ENCODE results near the gene MOK. TPM values are rescaled to one million over a fixed set of nuclear protein-coding genes. Genes with fewer than 3 reads are reported as not detected.

Gene MOK
- total RNA-seq, 1 experiment from 2014 or later: 107 TPM

- TF ChIP-seq CTCF (IDR thresholded peaks at IDR 0.05; ENCODE audit: unreplicated experiment): no peak
- intact Hi-C loops (cut with micrococcal nuclease; ENCODE audit: unreplicated experiment): no loop called here
- no peak for DNase-seq
- Mint-ChIP-seq H3K36me3 (ENCODE audit: insufficient read depth, unreplicated experiment) (peaks cover 14% of the 10 kb centered on the region), H3K27ac (ENCODE audit: unreplicated experiment) (no peak overlapping the region), H3K4me1 (ENCODE audit: low read depth, unreplicated experiment) (peaks cover 10% of the 10 kb centered on the region), H3K4me3 (ENCODE audit: low read depth, unreplicated experiment) (no peak overlapping the region), H3K27me3 (ENCODE audit: unreplicated experiment) (no peaks in the 10 kb centered on the region), H3K9me3 (ENCODE audit: low read depth, unreplicated experiment) (no peaks in the 10 kb centered on the region)
- CTCF ChIA-PET: no interaction called here
- BruUV-seq (replicated peaks): TSS peak; percentile 5
Observed at GRCh38 chr14:102196039-102196901, 108.7 kb downstream of the MOK start.

GRCh38 chr14:102195446-102195845 lies 109.5 kb downstream of the MOK start:
- Mint-ChIP-seq H3K4me3 (ENCODE audit: low read depth, unreplicated experiment) (no peak overlapping the region), H3K9me3 (ENCODE audit: low read depth, unreplicated experiment) (no peaks in the 10 kb centered on the region), H3K36me3 (ENCODE audit: insufficient read depth, unreplicated experiment) (peaks cover 14% of the 10 kb centered on the region), H3K27ac (ENCODE audit: unreplicated experiment) (no peak overlapping the region), H3K27me3 (ENCODE audit: unreplicated experiment) (no peaks in the 10 kb centered on the region), H3K4me1 (ENCODE audit: low read depth, unreplicated experiment) (peaks cover 14% of the 10 kb centered on the region)
- intact Hi-C loops (cut with micrococcal nuclease; ENCODE audit: unreplicated experiment): no loop called here
- BruUV-seq (replicated peaks): no TSS peak
- CTCF ChIA-PET: no interaction called here
- TF ChIP-seq CTCF (IDR thresholded peaks at IDR 0.05; ENCODE audit: unreplicated experiment): no peak
- DNase-seq: no peak

- Mint-ChIP-seq H3K9me3 (ENCODE audit: low read depth, unreplicated experiment) (no peaks in the 10 kb centered on the region), H3K4me3 (ENCODE audit: low read depth, unreplicated experiment) (no peak overlapping the region), H3K4me1 (ENCODE audit: low read depth, unreplicated experiment) (peaks cover 14% of the 10 kb centered on the region), H3K27me3 (ENCODE audit: unreplicated experiment) (no peaks in the 10 kb centered on the region), H3K36me3 (ENCODE audit: insufficient read depth, unreplicated experiment) (peaks cover 14% of the 10 kb centered on the region), H3K27ac (ENCODE audit: unreplicated experiment) (no peak overlapping the region)
- intact Hi-C loops (cut with micrococcal nuclease; ENCODE audit: unreplicated experiment): no loop called here
- TF ChIP-seq CTCF (IDR thresholded peaks at IDR 0.05; ENCODE audit: unreplicated experiment): no peak
- DNase-seq: no peak
- no TSS peak for BruUV-seq (replicated peaks)
- CTCF ChIA-PET: no interaction called here
Observed at GRCh38 chr14:102194856-102195255, 110.1 kb downstream of the MOK start.

GRCh38 chr14:102192840-102193502 lies 112.0 kb downstream of the MOK start:
- TF ChIP-seq CTCF (IDR thresholded peaks at IDR 0.05; ENCODE audit: unreplicated experiment): no peak
- CTCF ChIA-PET: no interaction called here
- H3K36me3 Mint-ChIP-seq (ENCODE audit: insufficient read depth, unreplicated experiment): peaks cover 14% of the 10 kb centered on the region
- H3K4me3 Mint-ChIP-seq (ENCODE audit: low read depth, unreplicated experiment): no peak overlapping the region
- H3K4me1 Mint-ChIP-seq (ENCODE audit: low read depth, unreplicated experiment): peaks cover 15% of the 10 kb centered on the region
- no peaks in the 10 kb centered on the region for H3K9me3 Mint-ChIP-seq (ENCODE audit: low read depth, unreplicated experiment)
- no peak overlapping the region for H3K27ac Mint-ChIP-seq (ENCODE audit: unreplicated experiment)
- no peak for DNase-seq
- no peaks in the 10 kb centered on the region for H3K27me3 Mint-ChIP-seq (ENCODE audit: unreplicated experiment)
- intact Hi-C loops (cut with micrococcal nuclease; ENCODE audit: unreplicated experiment): no loop called here
- BruUV-seq (replicated peaks): no TSS peak
